Lower leg skin (tissue), 4 donors: ENCODE data around the gene APPBP2. TPM values are rescaled to one million over a fixed set of nuclear protein-coding genes. Genes with fewer than 3 reads are reported as not detected.
A peak's percentile ranks its signal among the peaks of the same experiment; 100 is the strongest.

Source experiments
- DNase-seq, 2 donors: peaks; one replicate each; pipeline ENCODE4 v3.0.0-alpha.2; 2019; ENCODE audit warnings: low spot score in 2 of 2
- H3K4me3 ChIP-seq: fragments of 200-600 bp; sonication (generic); 2 replicates; pipeline ENCODE4 v1.5.1; 2017; ENCODE audit warnings: mild to moderate bottlenecking, low read depth; ENCODE audit not compliant: poor library complexity, severe bottlenecking
- POLR2A ChIP-seq, 2 donors: fragments of 450-650 bp; IDR thresholded peaks; one replicate each; pipeline ENCODE4 v1.6.1; 2016 to 2017; ENCODE audit warnings: antibody characterized with exemption in 2 of 2, mild to moderate bottlenecking in 1 of 2, moderate library complexity in 1 of 2
- WGBS, 2 donors: methylation state at CpG; one replicate each; pipeline ENCODE4 v1.1.5; 2018; 5-methylcytosine and 5-hydroxymethylcytosine counted together
- intact Hi-C: fragments of 100-400 bp; cut with DNase I; formaldehyde crosslinking; loops from one replicate; pipeline ENCODE4 v1.15.0; 2023; ENCODE audit warnings: low total_unique reads
- total RNA-seq, 4 donors: library from RNA; depleted of rRNA; stranded (reverse); fragments of >200 nt; gene quantifications; one replicate each; pipeline ENCODE4 v1.1.0, GENCODE V29; 2016
- TF ChIP-seq, protein P1 (sequence below), 3 donors: fragments of 450-650 bp; IDR thresholded peaks; one replicate each; pipeline ENCODE4 v1.5.1; 2016; ENCODE audit warnings: antibody characterized with exemption in 3 of 3, mild to moderate bottlenecking in 3 of 3, moderate library complexity in 2 of 3

The APPBP2 gene
- total RNA-seq, 4 donors from 2014 or later = 14.8 to 21.6 (median 17.1) TPM

DNA sequence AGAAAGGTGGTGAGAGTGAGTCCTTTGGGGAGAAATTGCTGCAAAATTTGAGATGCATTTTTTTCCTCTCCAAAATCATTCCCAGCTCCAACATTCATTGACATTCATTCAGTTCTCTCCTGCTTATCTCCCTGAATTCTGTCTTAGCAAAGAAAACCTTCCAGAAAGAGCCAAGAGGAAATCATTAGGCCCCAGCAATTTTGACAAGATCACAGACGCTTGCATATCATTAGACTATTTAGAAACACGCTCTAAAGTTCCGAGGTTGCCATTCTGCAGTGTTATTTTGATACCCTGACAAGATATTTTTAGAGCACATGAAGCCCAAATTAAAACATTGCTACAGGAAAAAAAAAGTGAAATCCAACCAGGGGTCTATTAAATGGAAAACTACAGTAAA, 113.3 kb downstream of the APPBP2 start:
- intact Hi-C loops = no loop called here
- no peak for TF ChIP-seq POLR2A (IDR thresholded peaks at IDR 0.05)
- TF ChIP-seq, protein P1, sequence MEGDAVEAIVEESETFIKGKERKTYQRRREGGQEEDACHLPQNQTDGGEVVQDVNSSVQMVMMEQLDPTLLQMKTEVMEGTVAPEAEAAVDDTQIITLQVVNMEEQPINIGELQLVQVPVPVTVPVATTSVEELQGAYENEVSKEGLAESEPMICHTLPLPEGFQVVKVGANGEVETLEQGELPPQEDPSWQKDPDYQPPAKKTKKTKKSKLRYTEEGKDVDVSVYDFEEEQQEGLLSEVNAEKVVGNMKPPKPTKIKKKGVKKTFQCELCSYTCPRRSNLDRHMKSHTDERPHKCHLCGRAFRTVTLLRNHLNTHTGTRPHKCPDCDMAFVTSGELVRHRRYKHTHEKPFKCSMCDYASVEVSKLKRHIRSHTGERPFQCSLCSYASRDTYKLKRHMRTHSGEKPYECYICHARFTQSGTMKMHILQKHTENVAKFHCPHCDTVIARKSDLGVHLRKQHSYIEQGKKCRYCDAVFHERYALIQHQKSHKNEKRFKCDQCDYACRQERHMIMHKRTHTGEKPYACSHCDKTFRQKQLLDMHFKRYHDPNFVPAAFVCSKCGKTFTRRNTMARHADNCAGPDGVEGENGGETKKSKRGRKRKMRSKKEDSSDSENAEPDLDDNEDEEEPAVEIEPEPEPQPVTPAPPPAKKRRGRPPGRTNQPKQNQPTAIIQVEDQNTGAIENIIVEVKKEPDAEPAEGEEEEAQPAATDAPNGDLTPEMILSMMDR (IDR thresholded peaks at IDR 0.05) = no peak
- 61 to 71% methylated on average over 3 of the region's 3 CpGs for WGBS, 2 donors

GRCh38 chr17:60410001-60410400, 116.0 kb downstream of the APPBP2 start:
- WGBS, 2 donors = 83 to 85% methylated on average over 4 of the region's 4 CpGs
- intact Hi-C loops = no loop called here

More for the DNA sequence above, 113.3 kb downstream of the APPBP2 start:
- no peak for DNase-seq
- H3K4me3 ChIP-seq = no peak overlapping the region

DNA sequence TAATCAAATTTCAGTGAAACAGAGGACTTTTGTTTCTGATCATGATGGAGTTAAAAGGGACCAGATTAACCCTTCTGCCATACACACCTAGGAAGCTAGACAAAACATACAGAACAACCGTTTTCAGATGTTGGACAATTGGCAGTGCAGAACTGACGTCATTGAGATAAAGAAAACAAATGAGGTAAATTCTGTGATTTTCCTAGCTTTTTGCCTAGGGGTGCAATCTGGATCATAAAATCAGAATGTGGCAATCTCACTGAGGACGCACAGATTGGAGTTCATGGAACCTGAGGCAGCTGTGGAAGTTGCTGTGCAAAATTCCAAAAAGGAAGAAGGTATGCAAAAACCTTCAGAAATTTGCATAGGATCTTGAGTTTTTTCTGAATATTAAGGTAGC, 119.2 kb downstream of the APPBP2 start:
- TF ChIP-seq, protein P1 (IDR thresholded peaks at IDR 0.05) = no peak
- WGBS, 2 donors = 53 to 58% methylated on average over 3 of the region's 3 CpGs
- H3K4me3 ChIP-seq = no peak overlapping the region
- DNase-seq = no peak
- intact Hi-C loops = no loop called here

More at GRCh38 chr17:60410001-60410400, 116.0 kb downstream of the APPBP2 start:
- no peak overlapping the region for H3K4me3 ChIP-seq
- no peak for DNase-seq
- TF ChIP-seq, protein P1 (IDR thresholded peaks at IDR 0.05) = no peak
- TF ChIP-seq POLR2A (IDR thresholded peaks at IDR 0.05) = no peak

GRCh38 chr17:60403962-60404361, 122.1 kb downstream of the APPBP2 start:
- no peak for DNase-seq
- TF ChIP-seq, protein P1 (IDR thresholded peaks at IDR 0.05) = no peak
- no peak for TF ChIP-seq POLR2A (IDR thresholded peaks at IDR 0.05)
- 75 to 88% methylated on average over 6 of the region's 6 CpGs for WGBS, 2 donors

GRCh38 chr17:60403523-60403810, 122.6 kb downstream of the APPBP2 start:
- WGBS, 2 donors = 83 to 88% methylated on average over 3 of the region's 3 CpGs
- peak in 1 of 2 donors; percentile 31 for DNase-seq
- intact Hi-C loops = no loop called here
- H3K4me3 ChIP-seq = no peak overlapping the region
- TF ChIP-seq, protein P1 (IDR thresholded peaks at IDR 0.05) = no peak
- no peak for TF ChIP-seq POLR2A (IDR thresholded peaks at IDR 0.05)

More at GRCh38 chr17:60403962-60404361, 122.1 kb downstream of the APPBP2 start:
- intact Hi-C loops = no loop called here
- H3K4me3 ChIP-seq = no peak overlapping the region

DNA sequence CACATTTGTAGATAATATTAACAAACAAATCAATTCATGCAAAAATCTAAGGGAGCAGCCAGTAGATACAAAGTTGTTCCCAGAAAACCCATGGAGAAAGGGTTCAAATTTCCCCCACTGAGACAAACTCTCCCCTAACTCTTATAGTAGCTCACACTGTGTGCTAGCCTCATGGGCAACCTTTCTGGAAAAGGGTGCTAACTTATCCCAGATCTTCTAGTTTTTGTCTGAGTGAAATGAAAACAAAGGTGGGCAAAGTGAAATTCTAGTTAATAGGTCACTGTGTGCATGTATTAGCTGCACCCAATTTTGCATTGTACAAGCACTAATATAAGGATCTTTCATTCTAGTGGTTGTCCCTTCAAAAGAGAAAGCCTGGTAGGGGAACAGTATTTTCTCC, 124.2 kb downstream of the APPBP2 start:
- H3K4me3 ChIP-seq = no peak overlapping the region
- intact Hi-C loops = no loop called here
- TF ChIP-seq POLR2A (IDR thresholded peaks at IDR 0.05) = no peak
- TF ChIP-seq, protein P1 (IDR thresholded peaks at IDR 0.05) = no peak
- DNase-seq = no peak
